Stimulated activated CD8-positive, alpha-beta memory T cell treated with anti-CD3 and anti-CD28 coated beads, Interleukin-7, amount 100 ng/mL, for 1 hour (primary cell): Measurements from ENCODE around the gene TRMT1.
"Not testable (repeated sequence)": the region's sequence is repeated elsewhere in the genome, so short reads cannot be mapped to it uniquely, and the experiment has no call there.

Experiments
- DNase-seq, 2 donors: peaks; one replicate each; pipeline ENCODE4 v3.0.0-alpha.2; 2020; ENCODE audit warnings: low read depth in 2 of 2

TRMT1 gene

DNA sequence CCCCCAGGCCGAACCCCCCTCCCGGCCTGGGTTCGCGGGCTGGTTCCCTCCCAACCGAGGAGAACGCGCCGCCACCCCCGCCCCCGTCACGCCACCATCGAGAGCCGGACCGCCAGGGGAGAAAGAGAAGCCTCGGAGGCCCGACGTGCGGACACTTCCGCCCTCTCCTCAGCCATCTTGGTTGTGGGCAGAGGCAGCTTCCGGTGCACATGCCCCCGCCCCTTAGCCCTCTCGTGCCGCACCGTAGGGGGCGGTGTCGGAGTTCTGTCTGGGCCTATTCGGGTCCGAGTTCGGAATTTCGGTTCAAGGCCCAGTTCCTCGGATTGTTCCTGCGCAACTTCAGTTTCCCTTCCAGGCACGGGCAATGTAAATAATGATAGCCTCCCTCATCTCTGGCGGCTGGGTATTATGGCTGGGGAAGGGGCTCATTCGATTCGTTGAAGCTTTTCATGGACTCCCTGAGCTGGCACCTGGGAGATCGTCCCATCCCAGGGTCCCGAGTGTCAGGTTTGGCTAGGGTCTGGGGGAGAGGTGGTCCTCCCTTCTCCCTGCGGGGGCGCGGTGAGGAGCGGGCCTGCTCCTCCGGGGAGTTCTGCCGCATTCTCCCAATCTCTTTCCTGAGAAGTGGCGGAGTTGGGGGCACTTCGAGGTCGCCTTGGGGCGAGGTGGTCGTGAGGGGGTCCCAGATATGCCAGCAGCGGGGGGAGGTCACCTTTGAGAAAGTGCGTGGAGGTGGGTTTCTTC is 33.8 kb upstream of the TRMT1 start, which contains the start of the genes IER2 and STX10:
Gene IER2 (plus strand): TSS at position 225 of the 744 bp plus-strand sequence. CDS start 2,776 bp downstream, outside the sequence.
Gene STX10 (minus strand): TSS at position 189 of the 744 bp plus-strand sequence. CDS start 202 bp downstream, outside the sequence.
- DNase-seq = peak; percentile 84 to 88

DNA sequence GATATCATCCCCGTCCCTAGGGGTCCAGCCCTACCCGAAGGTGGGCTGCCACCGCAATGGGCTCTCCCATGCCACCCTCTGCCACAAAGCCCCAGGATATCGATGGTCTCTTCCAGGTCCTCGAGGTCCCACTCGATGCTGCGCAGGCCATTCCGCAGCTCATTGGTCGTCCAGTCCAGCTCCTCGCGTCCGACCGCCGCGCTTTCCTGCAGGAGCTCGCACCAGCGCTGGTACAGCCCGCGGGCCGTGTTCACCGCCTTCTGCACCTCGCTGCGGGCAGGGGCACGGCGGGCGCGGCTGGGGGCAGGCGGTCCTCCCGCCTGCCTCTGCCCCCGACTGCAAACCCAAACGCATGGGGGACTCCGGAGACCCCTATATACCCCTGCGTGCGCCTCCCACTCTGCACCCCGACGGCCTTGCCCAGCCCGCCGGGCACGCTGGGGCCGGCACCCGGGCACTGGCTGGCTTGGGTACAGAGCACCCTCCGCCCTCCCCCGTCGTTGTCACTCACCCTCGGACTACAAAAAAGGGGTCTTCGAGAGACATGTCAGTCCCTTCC is 33.2 kb upstream of the TRMT1 start:
- no peak for DNase-seq

GRCh38 chr19:13149173-13149627 is 32.7 kb upstream of the TRMT1 start:
- not testable (repeated sequence) for DNase-seq

DNA sequence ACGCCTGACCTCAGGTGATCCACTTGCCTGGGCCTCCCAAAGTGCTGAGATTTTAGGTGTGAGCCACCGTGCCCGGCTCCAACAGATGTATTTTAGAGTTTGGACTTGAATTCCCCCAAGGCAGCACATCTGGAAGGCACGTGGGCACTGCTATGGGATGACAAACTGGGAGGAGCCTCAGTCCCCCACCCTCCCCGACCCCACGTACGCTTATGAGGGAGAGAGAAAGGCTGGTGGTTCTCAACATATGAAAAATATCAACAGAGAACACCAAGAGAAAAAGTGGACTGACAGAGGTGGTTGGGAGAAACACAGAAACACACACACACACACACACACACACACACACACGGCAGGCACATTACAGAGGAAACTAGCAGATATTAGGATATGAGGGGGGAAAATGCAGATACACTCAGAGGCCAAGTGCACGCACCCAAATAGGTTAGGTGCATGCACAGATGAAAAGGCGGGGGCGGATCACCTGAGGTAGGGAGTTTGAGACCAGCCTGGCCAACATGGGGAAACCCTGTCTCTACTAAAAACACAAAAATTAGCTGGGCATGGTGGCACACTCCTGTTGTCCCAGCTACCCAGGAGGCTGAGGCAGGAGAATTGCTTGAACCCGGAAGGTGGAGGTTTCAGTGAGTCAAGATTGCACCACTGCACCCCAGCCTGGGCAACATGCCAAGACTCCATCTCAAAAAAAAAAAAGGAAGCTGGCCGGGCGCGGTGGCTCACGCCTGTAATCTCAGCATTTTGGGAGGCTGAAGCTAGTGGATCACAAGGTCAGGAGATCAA is 30.4 kb upstream of the TRMT1 start:
- DNase-seq = no peak

DNA sequence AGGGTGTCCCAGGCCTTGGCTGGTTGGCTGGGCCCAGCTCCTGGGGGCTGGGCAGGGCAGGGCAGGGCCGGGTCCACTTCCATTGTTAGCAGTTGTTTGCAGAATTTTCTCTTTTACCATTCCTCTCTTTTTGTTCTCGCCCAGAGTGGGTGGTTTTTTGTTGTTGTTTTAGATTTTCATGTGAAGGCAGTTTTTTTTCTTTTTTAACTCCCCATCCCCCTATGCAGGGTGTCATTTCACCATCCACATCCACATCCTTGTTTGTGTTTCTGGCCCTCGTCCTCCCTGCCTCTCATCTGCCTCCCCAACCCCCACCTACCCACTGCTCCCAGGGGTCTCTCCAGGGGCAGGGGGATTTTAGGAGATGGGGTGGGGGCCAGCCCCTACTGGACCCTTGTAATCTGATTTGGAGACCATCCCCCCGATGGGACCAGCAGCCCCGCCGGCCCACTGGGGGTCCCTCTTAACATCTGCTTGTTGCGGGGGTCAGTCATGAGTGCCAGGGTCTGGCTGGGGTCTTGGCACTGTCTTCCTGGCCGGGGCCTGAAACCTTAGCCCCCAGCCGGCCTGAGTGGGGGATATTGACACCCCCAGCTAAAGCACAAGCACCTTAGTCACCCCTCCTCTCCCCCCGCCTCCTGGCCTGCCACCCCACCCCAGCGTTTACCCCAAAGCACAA is 23.2 kb upstream of the TRMT1 start:
- no peak for DNase-seq

DNA sequence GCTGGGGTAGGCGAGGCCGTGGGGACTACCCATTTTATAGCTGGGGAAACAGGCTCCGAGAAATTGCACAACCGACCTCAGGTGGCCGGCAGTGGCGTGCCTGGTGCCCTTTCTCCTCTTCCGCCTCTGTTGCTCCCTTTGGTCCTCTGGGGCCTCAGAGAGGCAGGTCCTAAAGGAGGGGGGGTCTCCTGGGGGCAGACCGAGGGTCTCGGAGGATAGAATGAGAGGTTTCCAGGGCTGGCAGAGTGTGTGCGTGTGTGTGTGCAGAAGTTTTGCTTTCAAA is 22.3 kb upstream of the TRMT1 start:
- no peak for DNase-seq

GRCh38 chr19:13138171-13138915 is 21.8 kb upstream of the TRMT1 start:
- DNase-seq = no peak

DNA sequence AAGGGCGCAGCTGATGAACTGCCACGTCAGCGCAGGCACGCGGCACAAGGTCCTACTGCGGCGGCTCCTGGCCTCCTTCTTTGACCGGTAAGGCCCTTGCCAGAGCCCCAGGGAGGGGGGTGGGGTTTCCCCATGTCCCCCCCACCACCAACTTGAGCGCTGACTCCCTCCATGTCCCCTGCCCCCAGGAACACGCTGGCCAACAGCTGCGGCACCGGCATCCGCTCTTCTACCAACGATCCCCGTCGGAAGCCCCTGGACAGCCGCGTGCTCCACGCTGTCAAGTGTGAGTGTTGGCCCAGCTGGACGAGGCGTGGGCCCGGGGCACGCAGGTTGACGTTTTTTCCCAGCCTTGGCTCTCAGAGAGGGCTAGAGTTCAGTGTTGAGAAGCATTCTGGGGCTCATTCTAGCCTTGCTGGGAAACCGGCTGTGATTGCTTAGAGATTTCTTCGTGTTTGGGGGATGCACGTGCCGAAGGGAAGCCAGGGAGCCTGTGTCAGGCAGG is 20.8 kb upstream of the TRMT1 start:
- no peak for DNase-seq

- DNase-seq = no peak
Measured at GRCh38 chr19:13135068-13136062, 18.8 kb upstream of the TRMT1 start.

GRCh38 chr19:13134626-13135025 is 18.1 kb upstream of the TRMT1 start:
- DNase-seq = no peak

DNA sequence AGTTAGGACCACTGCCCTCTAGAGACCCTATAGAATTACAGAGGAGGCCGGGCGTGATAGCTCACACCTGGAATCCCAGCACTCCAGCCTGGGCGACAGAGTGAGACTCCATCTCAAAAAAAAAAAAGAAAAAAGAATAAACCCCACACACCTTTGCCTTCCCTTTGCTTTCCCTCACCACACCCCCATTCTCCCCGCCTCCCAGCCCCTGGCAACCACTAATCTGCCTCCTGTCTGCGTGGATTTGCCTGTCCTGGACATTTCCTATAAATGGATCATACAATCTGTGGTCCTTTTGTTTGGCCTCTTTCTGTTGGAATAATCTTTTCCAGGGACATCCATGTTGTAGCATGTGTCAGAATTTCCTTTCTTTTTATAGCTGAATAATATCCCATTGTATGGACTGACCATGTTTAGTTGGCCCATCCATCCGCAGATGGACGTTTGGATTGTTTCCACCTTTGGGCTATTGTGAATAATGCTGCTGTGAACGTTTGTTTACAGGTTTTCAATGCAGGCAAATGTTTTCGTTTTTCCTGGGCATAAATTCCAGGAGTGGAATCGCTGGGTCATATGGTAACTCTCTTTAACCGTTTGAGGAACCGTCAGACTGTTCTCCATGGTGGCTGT is 16.8 kb upstream of the TRMT1 start:
- no peak for DNase-seq

- no peak for DNase-seq
Measured at GRCh38 chr19:13132471-13133180, 16.1 kb upstream of the TRMT1 start.

- no peak for DNase-seq
Measured at GRCh38 chr19:13130886-13131490, 14.4 kb upstream of the TRMT1 start.

DNA sequence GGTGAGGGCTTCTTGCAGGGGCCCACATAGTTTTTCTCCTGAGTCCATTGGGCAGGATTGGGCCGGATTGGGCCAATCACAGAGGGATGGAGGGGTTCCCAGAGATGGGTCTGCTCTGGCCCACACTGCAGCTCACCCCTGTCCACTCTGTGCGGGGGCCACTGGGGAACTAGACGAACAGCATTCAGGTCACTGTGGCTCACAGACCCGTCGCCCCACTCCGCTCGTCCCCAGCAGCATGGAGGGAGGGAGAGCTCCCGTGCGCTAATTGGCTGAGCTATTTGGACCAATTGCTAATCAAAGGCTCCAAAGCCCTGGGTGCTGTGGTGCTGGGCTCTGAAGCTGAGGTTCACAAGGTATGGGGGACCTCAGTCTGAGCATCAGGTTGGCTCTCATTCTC is 12.8 kb upstream of the TRMT1 start:
- no peak for DNase-seq

DNA sequence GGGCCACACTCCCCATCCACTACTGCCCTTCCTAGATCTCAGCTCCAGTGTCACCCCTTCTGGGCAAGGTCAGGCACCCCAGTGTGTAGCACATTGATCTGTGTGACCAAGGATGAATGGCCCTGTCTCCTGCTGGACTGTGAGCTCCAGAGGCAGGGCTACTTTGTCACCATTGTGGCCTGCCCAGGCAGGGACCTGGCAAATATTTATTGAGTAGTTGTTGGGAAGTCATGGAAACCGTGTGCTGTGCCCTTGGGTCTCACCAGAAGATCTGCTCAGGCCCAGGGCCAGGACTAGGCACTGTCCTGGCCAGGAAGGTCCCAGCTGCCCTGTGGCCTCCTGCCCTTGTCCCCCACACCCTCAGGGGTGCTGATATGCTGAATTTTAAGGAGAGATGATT is 12.0 kb upstream of the TRMT1 start:
- no peak for DNase-seq

DNA sequence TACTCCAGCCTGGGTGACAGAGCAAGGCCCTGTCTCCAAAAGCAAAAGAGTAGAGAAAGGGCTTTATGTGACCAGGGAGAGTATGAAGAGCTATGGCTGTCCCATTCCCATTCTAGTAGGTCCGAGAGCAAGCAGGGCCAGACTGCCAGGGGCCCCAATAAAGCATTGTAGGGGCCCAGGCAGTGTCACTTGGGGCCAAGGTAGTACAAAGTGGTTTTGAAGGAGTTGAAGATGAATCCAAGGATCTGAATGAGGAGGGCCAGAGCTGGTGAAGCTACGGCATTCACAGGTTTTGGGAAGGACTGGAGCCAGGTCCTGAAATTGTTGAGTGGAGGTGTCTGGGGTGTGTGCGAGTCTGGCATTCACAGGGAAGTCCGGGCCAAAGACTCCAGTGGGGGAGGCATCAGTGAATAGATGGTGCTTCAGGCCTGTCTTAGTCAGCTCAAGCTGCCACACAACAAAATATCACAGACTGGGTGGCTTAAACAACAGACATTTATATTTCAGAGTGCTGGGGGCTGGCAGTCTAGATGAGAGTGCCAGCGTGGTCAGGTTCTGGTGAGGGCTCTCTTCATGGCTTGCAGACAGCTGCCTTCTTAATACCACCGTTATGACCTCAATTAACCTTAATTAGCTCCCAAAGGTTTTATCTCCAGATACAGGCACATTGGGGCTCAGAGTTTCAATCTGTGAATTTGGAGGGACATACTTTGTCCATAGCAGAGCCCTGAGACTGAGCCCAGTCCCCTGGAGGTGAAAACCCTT is 11.5 kb upstream of the TRMT1 start:
- DNase-seq = no peak

DNA sequence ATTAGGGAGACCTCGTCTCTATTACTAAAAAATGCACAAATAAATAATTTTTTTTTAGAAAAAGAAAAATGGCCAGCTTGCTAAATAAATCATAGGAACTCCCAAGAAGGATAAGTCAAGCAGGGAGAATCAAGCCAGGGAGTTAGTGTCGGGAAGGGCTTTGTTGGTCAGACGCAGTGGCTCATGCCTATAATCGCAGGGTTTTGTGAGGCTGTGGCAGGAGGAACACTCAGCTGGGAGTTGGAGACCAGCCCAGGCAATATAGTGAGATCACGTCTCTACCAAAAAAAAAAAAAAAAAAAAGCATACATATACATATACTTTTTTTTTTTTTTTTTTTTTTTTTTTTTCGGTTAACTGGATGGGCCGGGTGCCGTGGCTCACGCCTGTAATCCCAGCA is 10.5 kb upstream of the TRMT1 start:
- DNase-seq = no peak
